D721Med (cell line): ENCODE results near the gene ATP5F1D.

Experiments
- DNase-seq: peaks from one replicate; pipeline ENCODE4 v3.0.0; 2011; ENCODE audit warnings: low spot score; ENCODE audit not compliant: insufficient read length
- FAIRE-seq: peaks from 2 replicates; lab custom pipeline; 2011; peaks lifted over from hg19 to GRCh38; lab: Jason Lieb, UNC
- TF ChIP-seq, protein P1 (sequence below): IDR thresholded peaks from 2 replicates; pipeline ENCODE4 v1.5.1; 2012; ENCODE audit warnings: mild to moderate bottlenecking, control low read depth; ENCODE audit not compliant: insufficient read depth; ENCODE audit errors: missing control alignments

Gene ATP5F1D

DNA sequence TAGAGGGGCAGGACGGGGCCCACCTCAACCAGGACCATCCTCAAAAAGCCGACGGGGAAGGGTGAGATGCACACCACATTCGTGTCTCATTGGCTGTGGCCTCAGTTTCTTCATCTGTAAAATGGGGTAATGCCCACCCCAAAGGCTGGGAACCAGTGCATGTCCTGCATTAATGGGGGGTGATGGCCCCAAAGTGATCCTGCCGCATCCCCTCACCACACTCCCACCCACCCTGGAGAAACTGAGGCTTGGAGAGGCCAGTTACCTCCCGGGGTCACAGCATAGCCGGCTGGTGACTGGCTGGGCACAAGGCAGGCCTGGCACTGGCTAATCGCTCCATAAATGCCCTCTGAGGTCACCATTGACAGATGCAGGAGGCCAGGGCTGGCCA lies 6.2 kb downstream of the ATP5F1D start:
- FAIRE-seq, result no peak
- no peak for DNase-seq
- TF ChIP-seq, protein P1, sequence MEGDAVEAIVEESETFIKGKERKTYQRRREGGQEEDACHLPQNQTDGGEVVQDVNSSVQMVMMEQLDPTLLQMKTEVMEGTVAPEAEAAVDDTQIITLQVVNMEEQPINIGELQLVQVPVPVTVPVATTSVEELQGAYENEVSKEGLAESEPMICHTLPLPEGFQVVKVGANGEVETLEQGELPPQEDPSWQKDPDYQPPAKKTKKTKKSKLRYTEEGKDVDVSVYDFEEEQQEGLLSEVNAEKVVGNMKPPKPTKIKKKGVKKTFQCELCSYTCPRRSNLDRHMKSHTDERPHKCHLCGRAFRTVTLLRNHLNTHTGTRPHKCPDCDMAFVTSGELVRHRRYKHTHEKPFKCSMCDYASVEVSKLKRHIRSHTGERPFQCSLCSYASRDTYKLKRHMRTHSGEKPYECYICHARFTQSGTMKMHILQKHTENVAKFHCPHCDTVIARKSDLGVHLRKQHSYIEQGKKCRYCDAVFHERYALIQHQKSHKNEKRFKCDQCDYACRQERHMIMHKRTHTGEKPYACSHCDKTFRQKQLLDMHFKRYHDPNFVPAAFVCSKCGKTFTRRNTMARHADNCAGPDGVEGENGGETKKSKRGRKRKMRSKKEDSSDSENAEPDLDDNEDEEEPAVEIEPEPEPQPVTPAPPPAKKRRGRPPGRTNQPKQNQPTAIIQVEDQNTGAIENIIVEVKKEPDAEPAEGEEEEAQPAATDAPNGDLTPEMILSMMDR, result no peak

DNA sequence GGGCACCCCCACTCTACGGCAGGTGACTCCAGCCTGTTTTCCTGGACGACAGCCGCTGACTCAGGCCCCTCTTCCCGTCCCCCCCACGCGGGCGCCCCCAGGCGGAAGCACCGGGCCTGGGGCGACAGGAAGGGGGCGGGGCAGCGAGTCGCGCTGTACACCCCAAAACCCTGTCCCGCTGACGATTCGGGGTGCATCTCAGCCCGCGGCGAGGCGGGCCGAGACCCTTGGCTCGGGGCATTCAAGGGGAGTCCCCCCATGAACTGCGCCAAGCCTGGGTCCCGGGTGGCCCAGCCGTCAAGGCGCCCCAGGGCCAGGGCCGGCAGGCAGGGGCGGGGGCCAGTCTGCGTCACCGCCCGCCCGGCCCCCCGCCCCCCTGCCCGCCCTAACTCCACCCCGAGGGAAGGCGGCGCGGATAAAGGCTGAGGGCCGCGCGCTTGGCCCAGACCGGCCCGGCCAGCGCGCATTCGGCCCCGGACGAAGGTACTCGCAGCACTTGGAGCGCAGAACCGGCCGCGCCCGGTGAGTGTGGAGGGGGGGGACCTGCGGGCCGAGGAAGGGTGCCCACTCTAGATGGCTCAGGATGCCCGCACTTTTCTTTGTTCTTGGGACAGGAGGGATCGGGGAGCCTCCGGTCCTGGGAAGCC lies 6.7 kb downstream of the ATP5F1D start, which contains the start of gene MIDN:
MIDN (plus strand) TSS at position 445 of the 647 bp plus-strand sequence. CDS start 1,714 bp downstream, outside the sequence.
- TF ChIP-seq, protein P1, result no peak
- FAIRE-seq (no peak), DNase-seq (peak; percentile 61)

DNA sequence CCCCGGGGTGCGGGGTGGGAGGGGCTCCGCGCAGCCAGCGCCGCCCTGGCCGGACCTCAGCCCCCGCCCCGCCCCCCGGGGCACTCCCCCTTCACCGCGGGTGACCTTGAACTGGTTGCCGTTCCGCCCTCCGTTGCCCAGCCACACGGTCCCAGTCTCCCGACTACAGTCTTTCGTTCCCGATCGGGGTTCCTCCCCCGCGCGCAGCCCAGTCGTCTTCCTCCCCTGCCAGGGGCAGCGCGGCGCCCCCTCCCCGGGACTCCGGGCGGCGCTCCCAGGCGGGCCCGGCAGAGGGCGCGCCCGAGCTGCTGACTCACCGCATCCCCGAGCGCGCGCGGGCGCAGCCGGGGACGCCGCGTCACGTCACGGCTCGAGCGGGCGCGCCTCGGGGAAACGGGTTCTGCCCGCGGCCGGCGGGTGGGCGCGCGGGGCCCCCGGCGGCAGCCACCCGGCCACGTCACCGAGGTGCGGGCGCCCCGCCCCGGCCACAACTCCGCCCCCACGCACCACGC lies 7.3 kb downstream of the ATP5F1D start:
- FAIRE-seq, result no peak
- DNase-seq, result no peak
- TF ChIP-seq, protein P1, result peak; percentile 52

DNA sequence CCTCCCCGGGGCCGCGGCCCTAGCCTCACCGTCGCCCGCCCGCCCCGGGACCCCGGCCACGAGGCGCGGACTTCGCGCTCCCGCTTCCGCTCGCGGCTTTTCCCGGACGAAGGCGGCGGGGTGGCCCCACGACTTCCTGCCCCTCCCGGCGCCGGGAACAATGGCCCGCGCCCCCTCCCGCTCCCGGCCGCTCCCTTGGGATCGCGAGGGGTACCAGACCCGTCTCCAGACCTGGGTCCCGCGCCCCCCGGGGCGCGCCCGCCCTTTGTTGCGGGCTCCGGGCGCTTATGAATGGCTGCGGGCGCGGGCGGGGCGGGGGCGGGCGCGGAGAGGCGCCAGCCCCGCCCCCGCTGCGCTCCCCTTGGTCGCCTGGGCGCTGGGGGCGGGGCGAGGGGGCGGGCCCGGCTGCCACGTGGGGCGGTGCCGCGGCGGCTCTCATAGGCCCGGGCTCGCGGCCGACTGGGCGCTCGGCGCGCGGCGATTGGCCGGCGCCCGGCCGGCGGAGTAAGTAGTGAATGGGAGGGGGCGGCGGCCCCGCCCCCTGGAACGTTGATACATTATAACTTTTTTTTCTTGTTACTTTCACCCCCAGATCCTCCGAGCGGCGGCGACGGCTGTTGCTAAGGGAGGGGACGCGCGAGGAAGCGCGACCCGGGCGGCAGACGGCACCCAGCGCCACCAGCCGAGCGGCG lies 7.9 kb downstream of the ATP5F1D start:
- DNase-seq (peak; percentile 72), FAIRE-seq (no peak)
- TF ChIP-seq, protein P1, result no peak

DNA sequence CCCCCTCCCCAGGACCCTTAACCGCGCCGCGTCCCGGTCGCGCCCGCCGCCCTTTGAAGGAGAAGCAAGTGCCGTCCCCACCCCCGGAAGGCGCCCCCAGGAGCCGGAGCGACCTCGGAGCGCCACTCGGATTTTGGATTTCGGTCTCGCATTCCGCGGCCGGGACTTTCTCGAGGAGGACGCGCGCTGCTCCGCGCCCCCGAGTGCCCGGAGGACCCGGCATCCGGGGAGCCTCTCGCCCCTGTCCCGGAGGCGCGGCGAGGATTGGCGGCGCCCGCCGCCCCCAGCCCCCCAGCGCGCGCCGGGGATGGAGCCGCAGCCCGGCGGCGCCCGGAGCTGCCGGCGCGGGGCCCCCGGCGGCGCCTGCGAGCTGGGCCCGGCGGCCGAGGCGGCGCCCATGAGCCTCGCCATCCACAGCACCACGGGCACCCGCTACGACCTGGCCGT lies 8.5 kb downstream of the ATP5F1D start:
- DNase-seq (no peak), FAIRE-seq (no peak)
- TF ChIP-seq, protein P1, result no peak

DNA sequence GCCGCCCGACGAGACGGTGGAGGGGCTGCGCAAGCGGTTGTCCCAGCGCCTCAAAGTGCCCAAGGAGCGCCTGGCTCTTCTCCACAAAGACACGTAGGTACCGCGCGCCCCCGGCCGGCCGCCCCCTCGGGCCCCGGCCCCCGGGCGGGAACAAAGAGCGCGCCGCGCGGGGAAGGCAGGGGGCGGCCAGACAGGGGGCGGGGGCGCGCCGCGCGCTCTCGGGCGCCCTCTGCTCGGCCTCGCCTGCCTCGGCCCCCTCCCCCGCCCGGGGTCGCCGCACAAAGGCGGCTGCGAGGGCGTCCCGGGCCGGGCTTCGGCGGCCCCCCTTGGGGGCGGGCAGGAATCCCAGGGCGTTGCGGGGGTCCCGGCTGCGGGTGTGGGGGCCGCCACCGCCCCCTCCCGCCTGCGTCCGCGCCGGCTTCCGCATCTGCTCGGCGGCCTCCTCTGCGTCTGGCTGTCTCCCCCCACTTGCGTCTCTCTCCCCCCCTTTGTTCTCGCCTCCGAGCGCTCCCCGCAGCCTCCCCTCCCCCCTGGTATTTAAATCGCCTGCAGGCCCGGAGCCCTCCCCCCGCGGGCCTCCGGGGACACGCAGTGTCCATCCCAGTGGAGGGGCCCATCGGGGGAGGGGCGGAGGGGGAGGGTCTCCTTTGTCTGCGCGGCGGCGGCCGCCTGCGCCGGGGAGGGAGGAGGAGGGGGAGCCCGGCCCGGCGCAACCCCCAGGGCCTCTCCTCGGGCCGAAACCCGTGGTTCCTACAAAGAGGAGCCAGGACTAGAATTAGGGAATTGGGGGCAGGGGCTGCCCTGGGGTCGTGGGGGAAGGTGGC lies 9.1 kb downstream of the ATP5F1D start:
- no peak for FAIRE-seq
- no peak for DNase-seq

More for the DNA sequence above, 9.1 kb downstream of the ATP5F1D start:
- TF ChIP-seq, protein P1, result no peak
